Peyer's patch (tissue), 4 donors: ENCODE measurements around the gene RSU1.
"Not testable (repeated sequence)": the region's sequence is repeated elsewhere in the genome, so short reads cannot be mapped to it uniquely, and the experiment has no call there.

Source experiments
- POLR2A ChIP-seq, 2 donors: fragments of 450-650 bp; IDR thresholded peaks; one replicate each; pipeline ENCODE4 v1.5.1; 2017; ENCODE audit warnings: antibody characterized with exemption in 2 of 2, mild to moderate bottlenecking in 2 of 2, moderate library complexity in 2 of 2
- TF ChIP-seq, protein P1 (sequence below), 6 experiments: fragments of 450-650 bp in 4 of 6; fragments of 200-600 bp in 2 of 6; sonication (generic) in 1 of 6; IDR thresholded peaks; one replicate each; pipeline ENCODE4 v1.5.1; 2017 to 2019; ENCODE audit warnings: antibody characterized with exemption in 6 of 6, mild to moderate bottlenecking in 3 of 6, moderate library complexity in 1 of 6

DNA sequence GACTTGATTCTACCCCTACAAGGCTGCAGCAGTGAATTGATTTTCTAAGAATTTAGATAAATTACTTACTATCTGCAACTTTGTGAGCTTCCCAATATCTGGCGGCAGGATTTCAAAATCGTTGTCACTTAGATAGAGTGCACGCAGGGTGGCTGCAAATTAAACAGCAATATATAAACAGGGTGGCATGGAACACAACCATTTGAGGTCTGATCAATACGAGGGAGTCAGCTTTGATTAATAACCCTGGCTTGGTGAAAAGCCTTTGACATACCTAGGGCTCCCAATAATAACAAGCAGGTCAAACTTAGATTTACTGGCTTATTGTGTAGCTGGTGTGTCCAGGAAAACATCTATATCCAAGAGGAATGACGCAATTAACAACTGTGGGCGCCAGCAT lies 64.4 kb downstream of the RSU1 start:
- TF ChIP-seq, protein P1, sequence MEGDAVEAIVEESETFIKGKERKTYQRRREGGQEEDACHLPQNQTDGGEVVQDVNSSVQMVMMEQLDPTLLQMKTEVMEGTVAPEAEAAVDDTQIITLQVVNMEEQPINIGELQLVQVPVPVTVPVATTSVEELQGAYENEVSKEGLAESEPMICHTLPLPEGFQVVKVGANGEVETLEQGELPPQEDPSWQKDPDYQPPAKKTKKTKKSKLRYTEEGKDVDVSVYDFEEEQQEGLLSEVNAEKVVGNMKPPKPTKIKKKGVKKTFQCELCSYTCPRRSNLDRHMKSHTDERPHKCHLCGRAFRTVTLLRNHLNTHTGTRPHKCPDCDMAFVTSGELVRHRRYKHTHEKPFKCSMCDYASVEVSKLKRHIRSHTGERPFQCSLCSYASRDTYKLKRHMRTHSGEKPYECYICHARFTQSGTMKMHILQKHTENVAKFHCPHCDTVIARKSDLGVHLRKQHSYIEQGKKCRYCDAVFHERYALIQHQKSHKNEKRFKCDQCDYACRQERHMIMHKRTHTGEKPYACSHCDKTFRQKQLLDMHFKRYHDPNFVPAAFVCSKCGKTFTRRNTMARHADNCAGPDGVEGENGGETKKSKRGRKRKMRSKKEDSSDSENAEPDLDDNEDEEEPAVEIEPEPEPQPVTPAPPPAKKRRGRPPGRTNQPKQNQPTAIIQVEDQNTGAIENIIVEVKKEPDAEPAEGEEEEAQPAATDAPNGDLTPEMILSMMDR (IDR thresholded peaks at IDR 0.05): not testable (repeated sequence)
- TF ChIP-seq POLR2A (IDR thresholded peaks at IDR 0.05): not testable (repeated sequence)
